Progenitor cell of endocrine pancreas (in vitro differentiated cells): ENCODE results near the gene SHLD1. TPM values are rescaled to one million over a fixed set of nuclear protein-coding genes. Genes with fewer than 3 reads are reported as not detected.
A peak's percentile ranks its signal among the peaks of the same experiment; 100 is the strongest.

ENCODE experiments used
- DNase-seq: peaks from one replicate; pipeline ENCODE4 v3.0.0; 2021; ENCODE audit warnings: low spot score; ENCODE audit not compliant: unreplicated experiment
- H3K27ac Mint-ChIP-seq: 2 replicates; pipeline ENCODE4 v1.8.0; 2021; ENCODE audit warnings: mild to moderate bottlenecking, moderate library complexity, mixed read lengths
- H3K27me3 Mint-ChIP-seq: 2 replicates; pipeline ENCODE4 v1.8.0; 2021; ENCODE audit warnings: mixed read lengths
- H3K36me3 Mint-ChIP-seq: 2 replicates; pipeline ENCODE4 v1.8.0; 2022; ENCODE audit warnings: mixed read lengths; ENCODE audit not compliant: insufficient read depth
- H3K4me1 Mint-ChIP-seq: 2 replicates; pipeline ENCODE4 v1.8.0; 2021; ENCODE audit warnings: low read depth, mixed read lengths
- H3K4me3 Mint-ChIP-seq: 2 replicates; pipeline ENCODE4 v1.8.0; 2021; ENCODE audit warnings: low read depth, mild to moderate bottlenecking, moderate library complexity, mixed read lengths
- H3K9me3 Mint-ChIP-seq: 2 replicates; pipeline ENCODE4 v1.8.0; 2021; ENCODE audit warnings: low read depth, mixed read lengths
- CTCF ChIP-seq: fragments of 200-600 bp; sonication (generic); IDR thresholded peaks from one replicate; pipeline ENCODE4 v1.5.0; 2021; ENCODE audit warnings: antibody characterized with exemption, mild to moderate bottlenecking; ENCODE audit not compliant: unreplicated experiment
- total RNA-seq: library from RNA; stranded (reverse); gene quantifications from 2 replicates; pipeline ENCODE4 v1.2.1, GENCODE V29; 2021

Gene SHLD1
- total RNA-seq, 1 donor from 2014 or later, result 8.5 TPM

GRCh38 chr20:5809495-5809894 lies 59.3 kb downstream of the SHLD1 start:
- Mint-ChIP-seq H3K9me3 (no peaks in the 10 kb centered on the region), H3K4me3 (no peak overlapping the region), H3K36me3 (no peaks in the 10 kb centered on the region), H3K27ac (peak overlapping the region; percentile 63), H3K27me3 (no peaks in the 10 kb centered on the region), H3K4me1 (peaks cover 6% of the 10 kb centered on the region)
- DNase-seq, result no peak
- no peak for TF ChIP-seq CTCF

DNA sequence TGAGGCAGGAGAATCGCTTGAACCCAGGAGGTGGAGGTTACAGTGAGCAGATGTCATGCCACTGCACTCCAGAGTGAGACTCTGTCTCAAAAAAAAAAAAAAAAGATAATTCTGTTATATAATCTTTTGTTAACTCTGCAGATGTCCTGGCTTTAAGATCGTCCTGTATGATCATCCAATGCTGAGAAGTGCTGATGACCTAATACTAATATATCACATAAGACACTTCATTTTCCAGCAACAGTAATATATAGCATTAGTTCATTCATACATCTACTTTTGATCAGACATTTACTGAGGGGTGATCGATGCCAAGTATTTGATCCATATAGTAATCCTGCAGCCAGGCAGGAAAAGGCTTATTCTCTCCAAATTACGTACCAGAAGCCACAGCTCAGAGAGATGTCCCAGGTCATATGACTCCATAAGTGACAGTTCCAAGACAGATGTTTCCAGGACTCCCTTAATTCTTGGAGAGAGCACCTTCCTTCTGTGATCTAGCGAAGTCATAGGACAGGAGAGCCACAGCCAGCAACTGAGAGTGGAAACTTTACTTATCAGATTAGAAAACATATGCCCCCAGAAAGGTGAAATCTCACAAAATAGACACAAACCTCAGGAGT lies 60.7 kb downstream of the SHLD1 start:
- H3K4me1 Mint-ChIP-seq, result no peaks in the 10 kb centered on the region
- no peak overlapping the region for H3K4me3 Mint-ChIP-seq
- TF ChIP-seq CTCF, result no peak
- H3K9me3 Mint-ChIP-seq, result no peaks in the 10 kb centered on the region
- DNase-seq, result no peak
- H3K27ac Mint-ChIP-seq, result no peak overlapping the region
- H3K36me3 Mint-ChIP-seq, result no peaks in the 10 kb centered on the region
- no peaks in the 10 kb centered on the region for H3K27me3 Mint-ChIP-seq

GRCh38 chr20:5811746-5812145 lies 61.5 kb downstream of the SHLD1 start:
- TF ChIP-seq CTCF, result no peak
- Mint-ChIP-seq H3K27me3 (no peaks in the 10 kb centered on the region), H3K36me3 (no peaks in the 10 kb centered on the region), H3K4me1 (no peaks in the 10 kb centered on the region), H3K27ac (no peak overlapping the region), H3K9me3 (no peaks in the 10 kb centered on the region), H3K4me3 (no peak overlapping the region)
- DNase-seq, result no peak

DNA sequence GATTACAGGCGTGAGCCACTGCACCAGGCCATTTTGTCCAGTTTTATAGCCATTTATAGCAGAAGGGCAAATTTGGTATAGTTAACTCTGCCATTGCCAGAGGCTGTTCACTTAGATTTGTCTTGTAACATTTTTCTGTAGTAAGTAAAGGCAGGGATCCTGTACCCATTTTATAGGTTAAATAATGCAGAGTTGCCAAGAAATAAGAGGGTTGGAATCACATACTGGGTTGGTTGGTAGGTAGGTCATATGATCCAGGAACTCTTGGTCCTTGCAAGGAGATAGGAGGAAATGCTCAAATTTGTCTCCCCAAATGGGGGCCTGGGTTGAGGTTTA lies 68.1 kb downstream of the SHLD1 start:
- H3K4me1 Mint-ChIP-seq, result peaks cover 3% of the 10 kb centered on the region
- peak overlapping the region; percentile 1 for H3K27ac Mint-ChIP-seq
- TF ChIP-seq CTCF, result no peak
- no peak overlapping the region for H3K4me3 Mint-ChIP-seq
- H3K27me3 Mint-ChIP-seq, result no peaks in the 10 kb centered on the region
- no peaks in the 10 kb centered on the region for H3K36me3 Mint-ChIP-seq
- DNase-seq, result no peak
- H3K9me3 Mint-ChIP-seq, result no peaks in the 10 kb centered on the region

GRCh38 chr20:5820738-5821137 lies 70.5 kb downstream of the SHLD1 start:
- Mint-ChIP-seq H3K27me3 (no peaks in the 10 kb centered on the region), H3K27ac (no peak overlapping the region), H3K4me3 (no peak overlapping the region), H3K36me3 (no peaks in the 10 kb centered on the region), H3K9me3 (no peaks in the 10 kb centered on the region), H3K4me1 (peaks cover 3% of the 10 kb centered on the region)
- TF ChIP-seq CTCF, result no peak
- no peak for DNase-seq
